DND-41 (cell line): ENCODE data around the gene AHRR.

ENCODE experiments used
- ATAC-seq: fragments of 200-7000 bp; cut with Tn5 transposase; 3 replicates; pipeline ENCODE4 v1.9.1; 2021; ENCODE audit warnings: low read depth; ENCODE audit not compliant: insufficient read depth
- DNase-seq: peaks from one replicate; pipeline ENCODE4 v3.0.0-alpha.2; 2020
- H2AFZ ChIP-seq: 2 replicates; pipeline ENCODE4 v1.6.0; 2012; ENCODE audit warnings: low read depth, low read length
- H3K27ac ChIP-seq: 2 replicates; pipeline ENCODE4 v1.5.1; 2012; ENCODE audit warnings: low read length, inconsistent platforms
- H3K27me3 ChIP-seq: fragments of 200-600 bp; sonication (generic); 2 replicates; pipeline ENCODE4 v1.6.0; 2012; ENCODE audit warnings: low read length, mild to moderate bottlenecking, inconsistent platforms; ENCODE audit not compliant: insufficient read depth, poor library complexity
- H3K36me3 ChIP-seq: 2 replicates; pipeline ENCODE4 v1.5.1; 2012; ENCODE audit warnings: low read length, inconsistent platforms; ENCODE audit not compliant: insufficient read depth
- H3K4me1 ChIP-seq: 2 replicates; pipeline ENCODE4 v1.5.1; 2012; ENCODE audit warnings: mild to moderate bottlenecking, low read length; ENCODE audit not compliant: insufficient read depth
- H3K4me2 ChIP-seq: 2 replicates; pipeline ENCODE4 v1.6.0; 2012; ENCODE audit warnings: mild to moderate bottlenecking, moderate library complexity, low read length, inconsistent platforms; ENCODE audit not compliant: insufficient read depth
- H3K4me3 ChIP-seq, 2 experiments: fragments of 200-600 bp in 1 of 2; shearing (Covaris generic) in 1 of 2; 2 replicates each; pipeline ENCODE4 v1.5.1; 2012 to 2016; ENCODE audit warnings: inconsistent platforms in 2 of 2, low read length in 2 of 2, mild to moderate bottlenecking in 2 of 2, low read depth in 1 of 2, moderate library complexity in 1 of 2
- H3K79me2 ChIP-seq: 2 replicates; pipeline ENCODE4 v1.6.0; 2012; ENCODE audit warnings: low read length, inconsistent platforms; ENCODE audit not compliant: insufficient read depth
- H3K9ac ChIP-seq: 2 replicates; pipeline ENCODE4 v1.6.0; 2012; ENCODE audit warnings: low read depth, mild to moderate bottlenecking, inconsistent platforms, low read length, moderate library complexity
- H3K9me3 ChIP-seq: 2 replicates; pipeline ENCODE4 v1.5.1; 2012; ENCODE audit warnings: low read length, moderate library complexity, mild to moderate bottlenecking, inconsistent platforms; ENCODE audit not compliant: insufficient read depth, severe bottlenecking
- H4K20me1 ChIP-seq: 2 replicates; pipeline ENCODE4 v1.6.0; 2012; ENCODE audit warnings: low read length; ENCODE audit not compliant: insufficient read depth
- EZH2 ChIP-seq: IDR thresholded peaks from 3 replicates; pipeline ENCODE4 v1.6.1; 2012; ENCODE audit warnings: borderline replicate concordance, low read depth, mild to moderate bottlenecking, moderate library complexity, low read length, inconsistent platforms; ENCODE audit not compliant: severe bottlenecking
- TF ChIP-seq, protein P1 (sequence below): IDR thresholded peaks from 2 replicates; pipeline ENCODE4 v1.5.1; 2012; ENCODE audit warnings: borderline replicate concordance, low read length, moderate library complexity, mild to moderate bottlenecking; ENCODE audit not compliant: poor library complexity, severe bottlenecking; ENCODE audit errors: extremely low read depth

AHRR gene

DNA sequence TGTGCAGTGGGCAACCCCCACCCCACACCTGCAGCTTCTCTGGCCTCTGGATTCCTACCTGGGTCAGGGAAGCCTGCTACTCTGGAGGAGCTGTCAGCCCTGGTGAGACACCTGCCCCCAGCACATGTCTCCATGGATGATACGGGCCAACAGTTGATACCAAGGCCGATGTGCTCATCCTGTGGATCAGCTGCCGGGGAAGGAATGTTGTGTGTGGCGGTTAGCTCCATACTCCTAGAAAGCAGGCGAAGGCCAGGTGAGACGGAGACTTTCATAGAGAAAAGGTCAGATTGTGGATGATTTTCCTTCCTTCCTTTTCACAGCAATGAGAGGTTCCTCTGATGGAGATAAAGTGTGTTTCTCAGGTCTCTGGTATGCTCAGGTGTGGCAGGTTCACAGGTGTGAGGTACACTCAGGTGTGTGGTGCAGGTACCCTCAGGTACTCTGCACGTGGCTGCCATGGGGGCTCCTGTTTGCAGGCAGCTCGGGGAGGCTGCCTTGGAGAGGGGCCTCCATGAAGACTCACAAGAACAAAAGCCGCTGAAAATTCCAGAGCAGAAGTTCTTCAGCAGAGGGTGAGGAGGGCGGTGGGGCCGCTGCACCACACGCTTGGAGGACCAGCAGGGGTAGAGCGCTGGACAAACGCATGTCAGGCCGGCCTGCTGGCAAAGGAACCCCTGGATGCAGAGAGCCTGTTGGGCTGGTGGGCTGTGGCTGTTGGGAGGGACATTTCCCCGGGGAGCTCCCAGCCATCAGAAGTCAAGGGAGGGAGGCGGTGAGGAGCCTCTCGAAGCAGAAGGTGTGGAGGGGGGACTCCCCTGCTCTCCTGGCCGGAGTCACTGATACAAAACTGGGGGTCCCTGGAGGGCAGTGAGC is 5.1 kb upstream of the AHRR start:
- peaks cover 7% of the 10 kb centered on the region for H3K79me2 ChIP-seq
- H3K27ac ChIP-seq = 0 out of 2 replicates have a peak overlapping the region, but pooled peaks have one; percentile 2
- H3K4me1 ChIP-seq = peaks cover 27% of the 10 kb centered on the region
- no peak for DNase-seq
- H3K4me3 ChIP-seq = no peak overlapping the region
- H2AFZ ChIP-seq = no peak overlapping the region
- peak; percentile 5; the same call in 1 of the 3 replicates for ATAC-seq
- no peaks in the 10 kb centered on the region for H3K9me3 ChIP-seq
- H3K4me2 ChIP-seq = no peak overlapping the region
- no peak for TF ChIP-seq EZH2
- TF ChIP-seq, protein P1, sequence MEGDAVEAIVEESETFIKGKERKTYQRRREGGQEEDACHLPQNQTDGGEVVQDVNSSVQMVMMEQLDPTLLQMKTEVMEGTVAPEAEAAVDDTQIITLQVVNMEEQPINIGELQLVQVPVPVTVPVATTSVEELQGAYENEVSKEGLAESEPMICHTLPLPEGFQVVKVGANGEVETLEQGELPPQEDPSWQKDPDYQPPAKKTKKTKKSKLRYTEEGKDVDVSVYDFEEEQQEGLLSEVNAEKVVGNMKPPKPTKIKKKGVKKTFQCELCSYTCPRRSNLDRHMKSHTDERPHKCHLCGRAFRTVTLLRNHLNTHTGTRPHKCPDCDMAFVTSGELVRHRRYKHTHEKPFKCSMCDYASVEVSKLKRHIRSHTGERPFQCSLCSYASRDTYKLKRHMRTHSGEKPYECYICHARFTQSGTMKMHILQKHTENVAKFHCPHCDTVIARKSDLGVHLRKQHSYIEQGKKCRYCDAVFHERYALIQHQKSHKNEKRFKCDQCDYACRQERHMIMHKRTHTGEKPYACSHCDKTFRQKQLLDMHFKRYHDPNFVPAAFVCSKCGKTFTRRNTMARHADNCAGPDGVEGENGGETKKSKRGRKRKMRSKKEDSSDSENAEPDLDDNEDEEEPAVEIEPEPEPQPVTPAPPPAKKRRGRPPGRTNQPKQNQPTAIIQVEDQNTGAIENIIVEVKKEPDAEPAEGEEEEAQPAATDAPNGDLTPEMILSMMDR = no peak
- no peaks in the 10 kb centered on the region for H3K27me3 ChIP-seq
- H4K20me1 ChIP-seq = peaks cover 38% of the 10 kb centered on the region; the same call in 1 of the 2 replicates
- H3K9ac ChIP-seq = no peak overlapping the region
- peaks cover 50% of the 10 kb centered on the region for H3K36me3 ChIP-seq

DNA sequence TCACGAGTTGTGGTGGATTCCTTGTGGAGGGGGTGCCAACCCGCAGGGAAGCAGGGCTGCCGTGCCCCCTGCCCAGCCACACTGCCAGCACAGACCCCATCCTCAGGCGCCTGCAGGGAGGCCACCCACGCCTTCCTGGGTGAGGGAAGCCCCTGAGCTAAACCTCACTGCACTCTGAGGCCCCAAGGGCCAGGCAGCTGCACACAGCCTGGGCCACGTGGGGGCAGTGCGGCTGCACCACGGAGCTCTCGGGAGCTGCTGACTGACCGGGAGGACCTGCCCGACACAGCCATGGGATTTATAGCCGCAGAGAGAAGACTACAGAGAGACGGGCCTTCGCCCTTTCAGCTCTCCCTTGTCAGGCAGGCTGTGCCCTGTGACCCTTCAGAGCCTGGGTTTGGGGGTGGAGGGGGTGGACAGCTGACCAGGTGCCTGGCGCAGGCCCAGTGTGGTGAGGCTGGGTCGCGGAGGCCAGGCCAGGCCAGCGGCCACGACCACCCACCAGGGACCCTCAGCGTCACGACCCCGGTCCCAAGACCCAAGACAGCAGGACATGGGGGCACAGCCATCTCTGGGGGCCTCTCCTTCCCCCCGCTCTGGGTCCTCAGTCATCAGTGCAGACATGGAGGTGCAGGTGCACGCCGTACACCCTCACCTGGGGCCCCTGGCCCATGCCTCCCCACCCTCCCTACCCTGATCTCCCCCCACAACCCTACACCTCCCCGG is 4.3 kb upstream of the AHRR start:
- H3K4me3 ChIP-seq = no peak overlapping the region
- TF ChIP-seq, protein P1 = peak; percentile 10
- TF ChIP-seq EZH2 = no peak
- no peaks in the 10 kb centered on the region for H3K9me3 ChIP-seq
- peak; percentile 30; the same call in 2 of the 3 replicates for ATAC-seq
- H3K4me1 ChIP-seq = peaks cover 27% of the 10 kb centered on the region
- H4K20me1 ChIP-seq = peaks cover 33% of the 10 kb centered on the region; the same call in 1 of the 2 replicates
- DNase-seq = no peak
- no peak overlapping the region for H3K9ac ChIP-seq
- H2AFZ ChIP-seq = no peak overlapping the region
- H3K27me3 ChIP-seq = no peaks in the 10 kb centered on the region
- peaks cover 2% of the 10 kb centered on the region; the same call in 1 of the 2 replicates for H3K79me2 ChIP-seq
- peaks cover 45% of the 10 kb centered on the region for H3K36me3 ChIP-seq
- H3K4me2 ChIP-seq = no peak overlapping the region
- H3K27ac ChIP-seq = peak overlapping the region; percentile 32; the same call in 1 of the 2 replicates

DNA sequence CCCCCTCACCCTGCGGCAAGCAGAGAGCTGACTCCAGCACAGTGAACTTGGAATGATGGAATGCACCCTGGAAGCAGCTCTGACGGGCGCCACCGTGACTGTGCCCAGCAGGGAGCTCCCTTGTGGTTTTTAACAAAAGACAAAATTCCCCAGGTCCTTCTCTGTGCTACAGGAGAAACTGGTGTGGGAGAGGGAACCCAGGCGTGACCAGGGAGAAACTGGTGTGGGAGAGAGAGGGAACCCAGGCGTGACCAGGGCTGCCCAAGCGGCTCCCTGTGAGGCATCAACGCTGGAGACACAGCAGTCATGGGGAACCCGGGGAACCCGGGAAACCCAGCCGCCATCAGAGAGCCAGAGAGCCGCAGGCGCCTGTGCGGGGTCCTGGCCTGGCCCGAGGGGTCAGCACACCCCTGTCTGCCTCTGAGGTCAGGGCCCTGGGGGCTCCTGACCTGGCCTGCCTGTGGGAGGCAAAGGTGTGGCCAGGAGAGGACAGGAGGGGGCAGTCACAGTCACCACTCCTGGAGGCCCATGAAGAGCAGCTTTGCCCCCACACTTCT is 3.1 kb upstream of the AHRR start:
- peaks cover 26% of the 10 kb centered on the region for H3K4me1 ChIP-seq
- H3K79me2 ChIP-seq = no peaks in the 10 kb centered on the region; the same call in 1 of the 2 replicates
- no peak overlapping the region for H2AFZ ChIP-seq
- TF ChIP-seq, protein P1 = peak; percentile 7
- no peak for TF ChIP-seq EZH2
- DNase-seq = no peak
- H3K27ac ChIP-seq = no peak overlapping the region
- no peak for ATAC-seq
- H3K4me2 ChIP-seq = no peak overlapping the region
- H4K20me1 ChIP-seq = peaks cover 27% of the 10 kb centered on the region; the same call in 1 of the 2 replicates
- peaks cover 35% of the 10 kb centered on the region for H3K36me3 ChIP-seq
- no peak overlapping the region for H3K4me3 ChIP-seq
- H3K27me3 ChIP-seq = no peaks in the 10 kb centered on the region
- H3K9ac ChIP-seq = no peak overlapping the region
- H3K9me3 ChIP-seq = no peaks in the 10 kb centered on the region
